ENCODE data around the gene GLI3.

The GLI3 gene

DNA sequence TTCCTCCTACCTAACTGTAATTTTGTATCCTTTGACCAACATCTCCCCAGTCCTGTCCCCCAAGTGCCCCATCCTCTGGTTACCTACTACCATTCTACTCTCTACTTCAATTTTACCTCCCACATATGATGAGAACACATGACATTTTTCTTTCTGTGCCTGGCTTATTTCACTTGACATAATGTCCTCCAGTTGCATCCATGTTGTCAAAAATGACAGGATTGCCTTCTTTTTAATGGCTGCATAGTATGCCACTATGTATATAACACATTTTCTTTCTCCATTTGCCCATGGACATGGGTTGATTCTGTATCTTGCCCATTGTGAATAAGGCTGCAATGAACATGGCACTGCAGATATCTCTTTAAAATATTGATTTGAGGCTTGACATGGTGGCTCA is 33.7 kb downstream of the GLI3 start:
- TF ChIP-seq CTCF (IDR thresholded peaks at IDR 0.05; ENCODE audit: control extremely low read depth, extremely low read depth, low read depth, missing control alignments): no peak
- ChIA-PET CTCF (no interaction called here), POLR2A (no interaction called here)
- no peak for DNase-seq (ENCODE audit: extremely low spot score)

DNA sequence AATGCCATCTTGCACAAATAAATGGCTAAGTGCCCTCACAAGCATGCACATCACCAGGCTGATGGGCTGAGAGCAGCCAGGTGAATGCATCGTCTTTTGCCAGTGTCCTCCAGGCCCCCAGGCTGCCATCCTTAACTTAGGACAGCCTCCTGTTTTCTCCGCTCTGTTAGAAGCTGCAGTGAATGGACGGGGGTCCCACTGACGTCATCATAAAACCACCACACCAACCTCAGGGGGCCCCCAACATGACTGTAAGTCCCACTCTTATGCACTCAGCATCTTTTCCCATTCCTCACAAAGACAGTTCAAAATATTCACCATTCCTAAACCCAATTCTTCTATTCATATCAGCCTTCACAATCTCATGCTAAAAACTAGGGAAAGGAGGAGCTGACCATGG is 34.4 kb downstream of the GLI3 start:
- no peak for DNase-seq (ENCODE audit: extremely low spot score)
- POLR2A ChIA-PET: no interaction called here
- no peak for TF ChIP-seq CTCF (IDR thresholded peaks at IDR 0.05; ENCODE audit: control extremely low read depth, extremely low read depth, low read depth, missing control alignments)
- CTCF ChIA-PET: no interaction called here

DNA sequence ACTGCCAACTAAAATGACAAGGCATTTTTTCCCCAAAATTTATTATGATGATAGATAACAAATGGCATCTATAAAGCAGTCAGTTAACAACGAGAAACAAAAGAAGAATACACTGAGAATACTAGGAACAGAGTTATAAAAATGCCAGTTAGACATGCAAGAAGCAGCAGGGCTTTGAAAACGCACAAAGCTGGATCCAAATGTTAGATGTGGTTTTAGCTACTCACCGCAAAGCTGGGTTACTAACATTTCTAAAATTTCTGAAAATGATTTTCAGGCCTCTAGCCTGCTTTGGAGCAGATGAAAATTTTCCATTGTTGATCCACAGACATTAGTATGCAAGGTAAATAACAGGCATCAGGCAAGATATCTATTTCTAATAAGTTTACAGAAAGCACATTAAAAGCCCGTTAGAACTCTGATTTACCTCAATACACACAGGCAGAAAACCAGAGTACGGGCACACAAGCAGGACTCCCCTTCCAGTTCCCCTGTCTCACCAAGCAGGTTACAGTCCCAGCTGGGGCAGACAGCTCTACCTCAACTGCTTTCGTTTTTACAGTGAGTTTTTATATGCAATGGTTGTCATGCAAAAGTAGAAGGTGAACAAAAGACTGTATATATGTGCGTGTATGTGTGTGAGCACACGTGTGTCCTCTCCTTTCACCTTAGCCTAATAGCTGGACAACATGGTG is 37.9 kb downstream of the GLI3 start:
- ChIA-PET POLR2A (no interaction called here), CTCF (interaction anchor here (1.3 kb wide), 1 partner anchor 22 kb away, joined by 4 read pairs; no protein-coding TSS in a partner anchor)
- no peak for TF ChIP-seq CTCF (IDR thresholded peaks at IDR 0.05; ENCODE audit: control extremely low read depth, extremely low read depth, low read depth, missing control alignments)
- no peak for DNase-seq (ENCODE audit: extremely low spot score)

DNA sequence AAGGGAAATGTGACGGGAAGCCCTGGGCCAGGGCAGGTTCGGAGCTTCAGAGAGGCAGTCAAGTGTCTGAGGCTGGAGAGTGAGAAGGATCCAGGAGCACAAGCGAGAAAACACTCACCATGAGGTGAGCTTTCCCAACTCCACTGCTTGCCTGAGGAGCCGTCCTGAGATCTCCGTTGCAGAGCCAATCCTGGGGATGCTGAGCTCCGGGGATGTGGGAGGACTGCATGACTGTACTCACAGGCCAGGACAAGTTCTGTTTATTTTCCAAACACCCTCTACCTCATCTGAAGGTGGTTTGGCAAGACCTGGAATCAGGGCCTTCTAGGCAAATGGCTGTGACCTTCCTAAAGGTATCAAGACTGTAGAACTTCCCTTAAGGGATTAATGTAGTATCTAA is 38.7 kb downstream of the GLI3 start:
- POLR2A ChIA-PET: no interaction called here
- TF ChIP-seq CTCF (IDR thresholded peaks at IDR 0.05; ENCODE audit: control extremely low read depth, extremely low read depth, low read depth, missing control alignments): no peak
- no peak for DNase-seq (ENCODE audit: extremely low spot score)
- CTCF ChIA-PET: no interaction called here

- TF ChIP-seq CTCF (IDR thresholded peaks at IDR 0.05; ENCODE audit: control extremely low read depth, extremely low read depth, low read depth, missing control alignments): no peak
- CTCF ChIA-PET: no interaction called here
- DNase-seq (ENCODE audit: extremely low spot score): no peak
- POLR2A ChIA-PET: no interaction called here
These were observed 39.6 kb downstream of the GLI3 start for GRCh38 chr7:42197451-42197850.

DNA sequence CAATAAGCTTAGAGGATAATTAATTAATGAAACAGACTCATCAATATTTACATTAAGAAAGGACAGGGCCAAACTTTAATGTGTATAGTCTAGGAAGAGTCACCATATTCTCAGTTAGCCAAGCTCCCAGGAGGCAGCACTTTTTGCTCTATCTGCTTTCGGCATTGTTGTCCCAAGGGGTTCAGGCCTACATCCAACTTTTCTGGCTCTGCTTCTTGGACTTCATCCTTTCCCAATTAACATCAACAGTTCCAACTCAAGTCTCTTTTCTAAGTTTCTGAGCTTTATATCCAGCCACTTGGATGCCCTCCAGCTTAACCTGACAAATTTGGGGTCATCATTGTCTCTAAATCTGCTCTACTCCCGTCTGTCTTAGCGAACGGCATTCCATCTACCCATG is 42.8 kb downstream of the GLI3 start:
- POLR2A ChIA-PET: no interaction called here

More for the DNA sequence above, 42.8 kb downstream of the GLI3 start:
- no peak for TF ChIP-seq CTCF (IDR thresholded peaks at IDR 0.05; ENCODE audit: control extremely low read depth, extremely low read depth, low read depth, missing control alignments)
- CTCF ChIA-PET: interaction anchor here (1.5 kb wide), 1 partner anchor 15 kb away, joined by 5 read pairs; no protein-coding TSS in a partner anchor
- no peak for DNase-seq (ENCODE audit: extremely low spot score)

Data from GM10248 (cell line).